OCI-LY3 (cell line): Measurements from ENCODE around the gene PPP2R2D.

ENCODE experiments used
- CTCF ChIP-seq: fragments of 200-600, 300-600 bp; sonication (generic); IDR thresholded peaks from 2 replicates; pipeline ENCODE4 v1.5.1; 2014; ENCODE audit warnings: antibody characterized with exemption, low read length, low read depth
- EZH2phosphoT487 ChIP-seq: fragments of 200-600 bp; shearing (Covaris generic); IDR thresholded peaks from 2 replicates; pipeline ENCODE4 v1.6.1; 2018; ENCODE audit warnings: antibody characterized with exemption, mixed run types, low read depth

GRCh38 chr10:131920693-131921092, 19.9 kb downstream of the PPP2R2D start:
- TF ChIP-seq CTCF (no peak), EZH2phosphoT487 (no peak)
